GM23248 (cell line): ENCODE data around the gene CTIF.

Experiments used
- EZH2 ChIP-seq: fragments of 200-600 bp; sonication (generic); IDR thresholded peaks from 2 replicates; pipeline ENCODE4 v1.6.1; 2018; ENCODE audit warnings: antibody characterized with exemption, mild to moderate bottlenecking; ENCODE audit not compliant: insufficient read depth, poor library complexity, severe bottlenecking
- EZH2phosphoT487 ChIP-seq: fragments of 200-600 bp; sonication (generic); IDR thresholded peaks from 2 replicates; pipeline ENCODE4 v1.6.1; 2018; ENCODE audit warnings: antibody characterized with exemption, moderate library complexity, mild to moderate bottlenecking, low read depth; ENCODE audit not compliant: insufficient read depth

DNA sequence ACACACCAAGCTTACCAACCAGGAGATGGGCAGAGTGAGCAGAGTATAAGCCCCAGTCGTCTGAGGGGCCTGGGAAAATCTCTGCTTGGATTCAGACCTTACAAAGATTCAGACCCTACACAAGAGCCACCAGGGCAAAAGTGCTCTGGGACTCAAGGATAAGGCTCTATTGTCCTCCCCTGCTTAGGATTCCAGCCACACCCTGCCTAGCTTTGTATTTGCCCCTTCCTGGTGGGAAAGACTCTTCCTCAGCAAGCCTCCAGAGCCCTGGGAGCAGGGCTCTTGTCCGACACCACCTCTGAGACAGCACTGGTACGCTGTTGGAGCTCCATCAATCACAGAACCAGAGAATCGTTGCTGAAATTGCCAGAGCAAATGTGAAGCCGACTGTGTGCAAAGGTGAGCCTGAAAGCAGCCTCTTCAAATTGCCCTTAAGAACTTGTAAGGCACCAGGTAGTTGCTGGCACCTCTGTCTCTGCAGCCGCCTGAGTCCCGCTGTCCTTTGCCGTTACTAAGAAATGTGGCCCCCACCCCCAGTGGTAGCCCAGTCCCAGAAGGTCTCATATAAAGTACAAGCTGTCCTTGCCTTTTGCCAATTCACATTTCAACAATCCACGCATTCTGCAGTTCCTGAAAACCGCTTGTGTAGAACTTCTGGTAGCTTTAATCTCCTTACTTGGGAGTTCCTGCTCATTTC lies 148.7 kb downstream of the CTIF start:
- no peak for TF ChIP-seq EZH2
- no peak for TF ChIP-seq EZH2phosphoT487
